SK-N-SH (cell line): Measurements from ENCODE around the gene XXYLT1. TPM values are rescaled to one million over a fixed set of nuclear protein-coding genes. Genes with fewer than 3 reads are reported as not detected.

ENCODE experiments used
- CTCF ChIA-PET: fragments of 300-600, 350-600 bp; formaldehyde crosslinking; extraction: SDS; loops from one replicate; lab custom pipeline; 2021; lab: Yijun Ruan, JAX
- POLR2A ChIA-PET: fragments of 350-600 bp; sonication (Branson Sonifier 250); formaldehyde crosslinking; extraction: SDS; loops from one replicate; lab custom pipeline; 2020; ENCODE audit warnings: antibody characterized with exemption, inconsistent platforms; lab: Yijun Ruan, JAX
- DNase-seq: peaks from one replicate; pipeline ENCODE4 v3.0.0; 2012
- H2AFZ ChIP-seq: fragments of 200-600 bp; sonication (generic); 2 replicates; pipeline ENCODE4 v1.8.1; 2016; ENCODE audit warnings: antibody characterized with exemption, mild to moderate bottlenecking, low read depth
- H3F3A ChIP-seq: fragments of 200-600 bp; sonication (generic); replicated peaks from 2 replicates; pipeline ENCODE3; 2016; ENCODE audit warnings: antibody characterized with exemption, mild to moderate bottlenecking; ENCODE audit not compliant: insufficient read depth
- H3K27ac ChIP-seq, 2 experiments: fragments of 200-500 bp in 1 of 2; fragments of 200-600 bp in 1 of 2; sonication (Bioruptor generic) in 1 of 2; sonication (generic), shearing (Covaris generic) in 1 of 2; 2 replicates each; pipeline versions ENCODE4 v1.5.1 to v1.6.1; 2014 to 2016; ENCODE audit warnings: low read depth in 2 of 2, inconsistent platforms in 1 of 2, low read length in 1 of 2, mild to moderate bottlenecking in 1 of 2, mixed read lengths in 1 of 2
- H3K27me3 ChIP-seq: fragments of 200-600 bp; sonication (generic), shearing (Covaris generic); 2 replicates; pipeline ENCODE4 v1.6.1; 2016; ENCODE audit warnings: mixed run types; ENCODE audit not compliant: insufficient read depth
- H3K36me3 ChIP-seq, 2 experiments: fragments of 200-500 bp in 1 of 2; fragments of 200-600 bp in 1 of 2; sonication (Bioruptor generic) in 1 of 2; sonication (generic) in 1 of 2; replicated peaks in 1 of 2; 2 replicates each; pipeline versions ENCODE3 to v1.5.1; 2014 to 2016; ENCODE audit warnings: low read length in 1 of 2, mild to moderate bottlenecking in 1 of 2; ENCODE audit not compliant: insufficient read depth in 2 of 2, control insufficient read depth in 1 of 2
- H3K4me1 ChIP-seq, 2 experiments: fragments of 200-500 bp in 1 of 2; fragments of 200-600 bp in 1 of 2; sonication (Bioruptor generic) in 1 of 2; sonication (generic), shearing (Covaris generic) in 1 of 2; 2 replicates each; pipeline versions ENCODE4 v1.5.1 to v1.6.1; 2014 to 2016; ENCODE audit warnings: low read depth in 1 of 2, low read length in 1 of 2, mixed run types in 1 of 2; ENCODE audit not compliant: insufficient read depth in 2 of 2, control insufficient read depth in 1 of 2
- H3K4me2 ChIP-seq: fragments of 200-600 bp; sonication (generic), shearing (Covaris generic); 2 replicates; pipeline ENCODE4 v1.6.1; 2017; ENCODE audit warnings: mixed run types
- H3K4me3 ChIP-seq, 2 experiments: fragments of 200-500 bp in 1 of 2; fragments of 200-600 bp in 1 of 2; sonication (Bioruptor generic) in 1 of 2; sonication (generic), shearing (Covaris generic) in 1 of 2; 2 replicates each; pipeline versions ENCODE4 v1.5.1 to v1.8.1; 2014 to 2016; ENCODE audit warnings: low read depth in 2 of 2, inconsistent platforms in 1 of 2, low read length in 1 of 2, mild to moderate bottlenecking in 1 of 2, mixed read lengths in 1 of 2, moderate library complexity in 1 of 2
- H3K79me2 ChIP-seq: fragments of 200-600 bp; sonication (generic); 2 replicates; pipeline ENCODE4 v1.8.1; 2017; ENCODE audit warnings: mild to moderate bottlenecking; ENCODE audit not compliant: insufficient read depth
- H3K9ac ChIP-seq: fragments of 200-600 bp; sonication (generic); 2 replicates; pipeline ENCODE4 v1.6.1; 2017; ENCODE audit warnings: mixed run types
- H3K9me2 ChIP-seq: fragments of 200-600 bp; sonication (generic); 2 replicates; pipeline ENCODE4 v1.6.1; 2017; ENCODE audit warnings: mixed run types
- H3K9me3 ChIP-seq: fragments of 200-600 bp; sonication (generic); 2 replicates; pipeline ENCODE4 v1.6.1; 2017; ENCODE audit warnings: mixed run types, mild to moderate bottlenecking, moderate library complexity
- H4K20me1 ChIP-seq: fragments of 200-600 bp; sonication (generic); 2 replicates; pipeline ENCODE4 v1.6.1; 2017; ENCODE audit warnings: mild to moderate bottlenecking, mixed run types; ENCODE audit not compliant: insufficient read depth
- ELF1 ChIP-seq: IDR thresholded peaks from 2 replicates; pipeline ENCODE4 v1.4.0; 2012
- EZH2phosphoT487 ChIP-seq: fragments of 200-600 bp; sonication (generic); IDR thresholded peaks from 2 replicates; pipeline ENCODE4 v1.6.1; 2017; ENCODE audit warnings: low read depth, mixed run types, mild to moderate bottlenecking, antibody characterized with exemption, moderate library complexity, borderline replicate concordance
- FOSL2 ChIP-seq: IDR thresholded peaks from 2 replicates; pipeline ENCODE4 v1.4.0; 2012; ENCODE audit warnings: low read depth, mild to moderate bottlenecking, moderate library complexity, borderline replicate concordance
- JUND ChIP-seq: IDR thresholded peaks from 2 replicates; pipeline ENCODE4 v1.4.0; 2012
- MEF2A ChIP-seq: IDR thresholded peaks from 2 replicates; pipeline ENCODE4 v1.4.0; 2012; ENCODE audit warnings: low read depth, borderline replicate concordance
- MXI1 ChIP-seq: IDR thresholded peaks from 2 replicates; pipeline ENCODE4 v1.6.1; 2012; ENCODE audit warnings: mild to moderate bottlenecking, low read depth, low read length, improper control_type of control experiment
- NFIC ChIP-seq: IDR thresholded peaks from 2 replicates; pipeline ENCODE4 v1.4.0; 2012; ENCODE audit warnings: borderline replicate concordance
- NRF1 ChIP-seq: IDR thresholded peaks from 2 replicates; pipeline ENCODE4 v1.6.1; 2012; ENCODE audit warnings: low read depth, mild to moderate bottlenecking, low read length
- RAD21 ChIP-seq: IDR thresholded peaks from 2 replicates; pipeline ENCODE4 v1.6.1; 2012; ENCODE audit warnings: mild to moderate bottlenecking, low read length
- RXRA ChIP-seq: IDR thresholded peaks from 2 replicates; pipeline ENCODE4 v1.4.0; 2012; ENCODE audit warnings: low read depth, mild to moderate bottlenecking, borderline replicate concordance
- SIN3A ChIP-seq: IDR thresholded peaks from 2 replicates; pipeline ENCODE4 v1.6.1; 2012; ENCODE audit warnings: low read depth, mild to moderate bottlenecking, low read length, moderate library complexity, borderline replicate concordance
- TAF1 ChIP-seq: IDR thresholded peaks from 2 replicates; pipeline ENCODE4 v1.6.1; 2012; ENCODE audit warnings: low read depth, mild to moderate bottlenecking, low read length, moderate library complexity, borderline replicate concordance
- TEAD4 ChIP-seq: IDR thresholded peaks from 2 replicates; pipeline ENCODE4 v1.4.0; 2012; ENCODE audit warnings: mild to moderate bottlenecking, borderline replicate concordance; ENCODE audit not compliant: insufficient read depth
- YY1 ChIP-seq: IDR thresholded peaks from 2 replicates; pipeline ENCODE4 v1.4.0; 2012; ENCODE audit warnings: low read depth, mild to moderate bottlenecking
- WGBS: methylation state at CpG from one replicate; pipeline ENCODE4 v1.1.6; 2017; ENCODE audit warnings: low lambda C conversion rate; 5-methylcytosine and 5-hydroxymethylcytosine counted together
- polyA plus RNA-seq, 3 experiments: library from polyadenylated mRNA; depleted of rRNA; stranded (reverse); fragments of >200 nt; gene quantifications; 2 replicates each; pipeline ENCODE4 v1.2.3, GENCODE V29; 2012
- TF ChIP-seq, protein P1 (sequence below): IDR thresholded peaks from 2 replicates; pipeline ENCODE4; 2012
- TF ChIP-seq, protein P2 (sequence below): fragments of 150-350 bp; IDR thresholded peaks from 2 replicates; pipeline ENCODE4 v1.6.1; 2016; ENCODE audit warnings: mild to moderate bottlenecking, low read depth, low read length
- TF ChIP-seq, protein P3 (sequence below): IDR thresholded peaks from 2 replicates; pipeline ENCODE4 v1.4.0; 2012; ENCODE audit warnings: low read depth, borderline replicate concordance
- TF ChIP-seq, protein P4 (sequence below): IDR thresholded peaks from 2 replicates; pipeline ENCODE4 v1.6.1; 2012; ENCODE audit warnings: mild to moderate bottlenecking, low read depth, low read length, moderate library complexity

XXYLT1 gene
- polyA plus RNA-seq, 1 of the 3 experiments (the other 2 are of a cell fraction) = 22.6 TPM

DNA sequence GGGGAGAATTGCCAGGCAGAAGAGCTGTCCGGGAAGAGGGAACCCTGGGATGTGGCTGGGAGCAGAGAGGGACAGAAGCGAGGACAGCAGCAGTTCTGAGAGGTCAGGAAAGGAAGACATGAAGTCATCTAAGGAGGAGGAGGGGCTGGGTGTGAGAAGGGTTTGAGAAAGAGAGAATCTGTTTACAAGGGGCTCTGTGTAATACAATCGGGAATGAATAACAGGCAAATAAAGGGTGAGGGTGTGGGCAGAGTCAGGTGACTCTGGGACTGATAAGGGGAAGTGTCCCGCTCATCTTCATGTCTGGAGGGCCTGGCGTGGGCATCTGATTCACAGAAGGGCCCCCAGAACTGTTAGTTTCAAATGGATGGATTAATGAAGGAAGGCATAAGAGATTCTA, 191.3 kb downstream of the XXYLT1 start:
- no peak for DNase-seq
- Histone ChIP-seq H3K9ac (no peak overlapping the region), H3K36me3 (no peaks in the 10 kb centered on the region), H3F3A (no peaks in the 10 kb centered on the region), H3K27me3 (no peaks in the 10 kb centered on the region), H3K9me2 (no peaks in the 10 kb centered on the region), H2AFZ (no peak overlapping the region), H3K4me2 (no peak overlapping the region), H3K27ac (no peak overlapping the region), H3K4me3 (no peak overlapping the region), H3K9me3 (no peaks in the 10 kb centered on the region), H4K20me1 (no peaks in the 10 kb centered on the region), H3K79me2 (no peaks in the 10 kb centered on the region), H3K4me1 (peaks cover 0 to 67% of the 10 kb centered on the region in 2 experiments; a peak in 1 of 4 replicates)
- TF ChIP-seq TAF1 (no peak), MEF2A (no peak), NRF1 (no peak), JUND (no peak), MXI1 (no peak), SIN3A (no peak)
- TF ChIP-seq, protein P1, sequence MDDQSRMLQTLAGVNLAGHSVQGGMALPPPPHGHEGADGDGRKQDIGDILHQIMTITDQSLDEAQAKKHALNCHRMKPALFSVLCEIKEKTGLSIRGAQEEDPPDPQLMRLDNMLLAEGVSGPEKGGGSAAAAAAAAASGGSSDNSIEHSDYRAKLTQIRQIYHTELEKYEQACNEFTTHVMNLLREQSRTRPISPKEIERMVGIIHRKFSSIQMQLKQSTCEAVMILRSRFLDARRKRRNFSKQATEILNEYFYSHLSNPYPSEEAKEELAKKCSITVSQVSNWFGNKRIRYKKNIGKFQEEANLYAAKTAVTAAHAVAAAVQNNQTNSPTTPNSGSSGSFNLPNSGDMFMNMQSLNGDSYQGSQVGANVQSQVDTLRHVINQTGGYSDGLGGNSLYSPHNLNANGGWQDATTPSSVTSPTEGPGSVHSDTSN = no peak
- TF ChIP-seq, protein P2, sequence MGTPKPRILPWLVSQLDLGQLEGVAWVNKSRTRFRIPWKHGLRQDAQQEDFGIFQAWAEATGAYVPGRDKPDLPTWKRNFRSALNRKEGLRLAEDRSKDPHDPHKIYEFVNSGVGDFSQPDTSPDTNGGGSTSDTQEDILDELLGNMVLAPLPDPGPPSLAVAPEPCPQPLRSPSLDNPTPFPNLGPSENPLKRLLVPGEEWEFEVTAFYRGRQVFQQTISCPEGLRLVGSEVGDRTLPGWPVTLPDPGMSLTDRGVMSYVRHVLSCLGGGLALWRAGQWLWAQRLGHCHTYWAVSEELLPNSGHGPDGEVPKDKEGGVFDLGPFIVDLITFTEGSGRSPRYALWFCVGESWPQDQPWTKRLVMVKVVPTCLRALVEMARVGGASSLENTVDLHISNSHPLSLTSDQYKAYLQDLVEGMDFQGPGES = no peak
- ChIA-PET POLR2A (no interaction called here), CTCF (interaction anchor here (0.7 to 1.1 kb wide), 4 partner anchors 19 to 392 kb away, joined by 3 to 4 read pairs (median 4); no protein-coding TSS in a partner anchor)
- 81% methylated on average over 5 of the region's 5 CpGs for WGBS

DNA sequence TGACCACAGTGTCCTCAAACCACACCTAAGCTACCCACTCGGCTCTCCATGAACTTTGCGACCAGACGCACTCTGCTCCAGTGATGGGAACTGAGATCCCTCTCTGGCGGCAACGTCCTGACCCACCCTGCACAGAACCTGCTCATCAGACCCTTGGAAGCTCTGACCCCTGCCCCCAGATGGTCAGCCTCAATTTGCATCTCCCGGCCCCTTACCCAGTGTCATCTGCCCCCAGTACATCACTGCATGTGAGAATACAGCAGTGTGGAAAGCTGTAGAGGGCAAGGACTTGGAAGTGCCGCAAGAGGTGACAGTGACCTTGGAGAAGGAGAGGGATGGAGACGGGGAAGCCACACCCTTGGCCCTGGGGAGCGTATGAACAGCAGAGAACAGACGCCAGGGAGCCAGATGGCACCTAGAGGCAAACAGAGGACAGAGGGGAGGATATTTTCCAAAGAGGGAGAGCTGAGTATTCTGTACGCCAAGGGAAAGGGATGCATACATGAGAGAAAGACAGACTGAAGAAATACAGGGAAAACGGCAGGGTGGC, 192.0 kb downstream of the XXYLT1 start:
- H3F3A ChIP-seq = no peaks in the 10 kb centered on the region
- DNase-seq = peak; percentile 53
- H3K4me1 ChIP-seq = peaks cover 0 to 67% of the 10 kb centered on the region in 2 experiments; a peak in 1 of 4 replicates
- no peak overlapping the region for H3K4me2 ChIP-seq
- no peaks in the 10 kb centered on the region for H3K79me2 ChIP-seq
- no peak overlapping the region for H2AFZ ChIP-seq
- no peaks in the 10 kb centered on the region for H3K9me2 ChIP-seq
- CTCF ChIA-PET = interaction anchor here (1.0 to 1.9 kb wide), 5 partner anchors 19 to 407 kb away, joined by 3 to 6 read pairs (median 3); partner anchors contain the start of gene LSG1
- no peak overlapping the region for H3K9ac ChIP-seq
- H4K20me1 ChIP-seq = no peaks in the 10 kb centered on the region
- POLR2A ChIA-PET = no interaction called here
- no peaks in the 10 kb centered on the region for H3K9me3 ChIP-seq
- TF ChIP-seq SIN3A = no peak
- TF ChIP-seq RAD21 = no peak
- no peak for TF ChIP-seq EZH2phosphoT487
- TF ChIP-seq NFIC = no peak
- no peak for TF ChIP-seq TEAD4
- TF ChIP-seq ELF1 = no peak
- TF ChIP-seq, protein P1 = no peak
- TF ChIP-seq, protein P3, sequence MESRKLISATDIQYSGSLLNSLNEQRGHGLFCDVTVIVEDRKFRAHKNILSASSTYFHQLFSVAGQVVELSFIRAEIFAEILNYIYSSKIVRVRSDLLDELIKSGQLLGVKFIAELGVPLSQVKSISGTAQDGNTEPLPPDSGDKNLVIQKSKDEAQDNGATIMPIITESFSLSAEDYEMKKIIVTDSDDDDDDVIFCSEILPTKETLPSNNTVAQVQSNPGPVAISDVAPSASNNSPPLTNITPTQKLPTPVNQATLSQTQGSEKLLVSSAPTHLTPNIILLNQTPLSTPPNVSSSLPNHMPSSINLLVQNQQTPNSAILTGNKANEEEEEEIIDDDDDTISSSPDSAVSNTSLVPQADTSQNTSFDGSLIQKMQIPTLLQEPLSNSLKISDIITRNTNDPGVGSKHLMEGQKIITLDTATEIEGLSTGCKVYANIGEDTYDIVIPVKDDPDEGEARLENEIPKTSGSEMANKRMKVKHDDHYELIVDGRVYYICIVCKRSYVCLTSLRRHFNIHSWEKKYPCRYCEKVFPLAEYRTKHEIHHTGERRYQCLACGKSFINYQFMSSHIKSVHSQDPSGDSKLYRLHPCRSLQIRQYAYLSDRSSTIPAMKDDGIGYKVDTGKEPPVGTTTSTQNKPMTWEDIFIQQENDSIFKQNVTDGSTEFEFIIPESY = no peak
- TF ChIP-seq FOSL2 = no peak
- TF ChIP-seq YY1 = no peak
- TF ChIP-seq, protein P4, sequence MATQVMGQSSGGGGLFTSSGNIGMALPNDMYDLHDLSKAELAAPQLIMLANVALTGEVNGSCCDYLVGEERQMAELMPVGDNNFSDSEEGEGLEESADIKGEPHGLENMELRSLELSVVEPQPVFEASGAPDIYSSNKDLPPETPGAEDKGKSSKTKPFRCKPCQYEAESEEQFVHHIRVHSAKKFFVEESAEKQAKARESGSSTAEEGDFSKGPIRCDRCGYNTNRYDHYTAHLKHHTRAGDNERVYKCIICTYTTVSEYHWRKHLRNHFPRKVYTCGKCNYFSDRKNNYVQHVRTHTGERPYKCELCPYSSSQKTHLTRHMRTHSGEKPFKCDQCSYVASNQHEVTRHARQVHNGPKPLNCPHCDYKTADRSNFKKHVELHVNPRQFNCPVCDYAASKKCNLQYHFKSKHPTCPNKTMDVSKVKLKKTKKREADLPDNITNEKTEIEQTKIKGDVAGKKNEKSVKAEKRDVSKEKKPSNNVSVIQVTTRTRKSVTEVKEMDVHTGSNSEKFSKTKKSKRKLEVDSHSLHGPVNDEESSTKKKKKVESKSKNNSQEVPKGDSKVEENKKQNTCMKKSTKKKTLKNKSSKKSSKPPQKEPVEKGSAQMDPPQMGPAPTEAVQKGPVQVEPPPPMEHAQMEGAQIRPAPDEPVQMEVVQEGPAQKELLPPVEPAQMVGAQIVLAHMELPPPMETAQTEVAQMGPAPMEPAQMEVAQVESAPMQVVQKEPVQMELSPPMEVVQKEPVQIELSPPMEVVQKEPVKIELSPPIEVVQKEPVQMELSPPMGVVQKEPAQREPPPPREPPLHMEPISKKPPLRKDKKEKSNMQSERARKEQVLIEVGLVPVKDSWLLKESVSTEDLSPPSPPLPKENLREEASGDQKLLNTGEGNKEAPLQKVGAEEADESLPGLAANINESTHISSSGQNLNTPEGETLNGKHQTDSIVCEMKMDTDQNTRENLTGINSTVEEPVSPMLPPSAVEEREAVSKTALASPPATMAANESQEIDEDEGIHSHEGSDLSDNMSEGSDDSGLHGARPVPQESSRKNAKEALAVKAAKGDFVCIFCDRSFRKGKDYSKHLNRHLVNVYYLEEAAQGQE = no peak
- no peak for TF ChIP-seq JUND
- TF ChIP-seq RXRA = no peak
- no peaks in the 10 kb centered on the region for H3K36me3 ChIP-seq
- H3K4me3 ChIP-seq = no peak overlapping the region
- WGBS = 85% methylated on average over 12 of the region's 12 CpGs
- H3K27ac ChIP-seq = no peak overlapping the region
- H3K27me3 ChIP-seq = no peaks in the 10 kb centered on the region
